Left ventricle myocardium inferior (tissue), 1 donor: ENCODE data around the gene PLRG1. TPM values are rescaled to one million over a fixed set of nuclear protein-coding genes. Genes with fewer than 3 reads are reported as not detected.
"Not testable (repeated sequence)": the region's sequence is repeated elsewhere in the genome, so short reads cannot be mapped to it uniquely, and the experiment has no call there.

Experiments used
- DNase-seq: peaks from one replicate; pipeline ENCODE4 v3.0.0-alpha.2; 2020
- H3K27ac ChIP-seq: fragments of 200-600 bp; replicated peaks from 2 replicates; pipeline ENCODE4 v1.8.0; 2021
- H3K27me3 ChIP-seq: fragments of 200-600 bp; 2 replicates; pipeline ENCODE4 v1.8.0; 2021; ENCODE audit warnings: low read depth
- H3K36me3 ChIP-seq: fragments of 200-600 bp; 2 replicates; pipeline ENCODE4 v1.8.0; 2021
- H3K4me1 ChIP-seq: fragments of 200-600 bp; 2 replicates; pipeline ENCODE4 v1.8.0; 2021
- H3K4me3 ChIP-seq: fragments of 200-600 bp; 2 replicates; pipeline ENCODE4 v1.8.0; 2021; ENCODE audit warnings: mild to moderate bottlenecking, moderate library complexity
- H3K9me3 ChIP-seq: fragments of 200-600 bp; replicated peaks from 2 replicates; pipeline ENCODE4 v1.8.0; 2021
- CTCF ChIP-seq: fragments of 200-600 bp; IDR thresholded peaks from 2 replicates; pipeline ENCODE4 v1.8.0; 2021; ENCODE audit warnings: antibody characterized with exemption, mild to moderate bottlenecking, borderline replicate concordance
- intact Hi-C: fragments of 100-400 bp; cut with micrococcal nuclease; formaldehyde crosslinking; loops from one replicate; pipeline ENCODE4 v1.11.0; 2022
- long read RNA-seq: library from polyadenylated mRNA; unstranded; transcript quantifications from one replicate; pipeline ENCODE4 v2.0.0, GENCODE V29; 2021
- total RNA-seq: library from RNA; stranded (reverse); fragmentation: NEBNext Ultra II Directional; extraction: Animal tissue kit (Norgen Biotek cat#: 25700); gene quantifications from one replicate; pipeline ENCODE4 v1.2.1, GENCODE V29; 2021
- donor health status: DM: no; HTN: yes; CAD: no; lungs with severe emphysema.

Gene PLRG1
- 37.8 TPM for total RNA-seq
- long read RNA-seq, transcript PLRG1-202 (15 exons, 3,351 nt) = major isoform, 31 of 38 reads
- long read RNA-seq, partial matches to known transcripts = 1 of 38 reads
- long read RNA-seq, other reads (novel, unspliced or antisense) = 5 of 38 reads

- H3K4me3 ChIP-seq = peak within 1 kb of the TSS; percentile 84
- intact Hi-C loops = loop anchor here (10.0 kb wide), 2 partner anchors 75 to 225 kb away; no protein-coding TSS in a partner anchor
- H3K36me3 ChIP-seq = peaks cover 28% of the 10 kb centered on the region
- no peaks in the 10 kb centered on the region for H3K27me3 ChIP-seq
- peak; percentile 64 for TF ChIP-seq CTCF
- H3K27ac ChIP-seq = peak within 1 kb of the TSS; percentile 83
- no peaks in the 10 kb centered on the region for H3K9me3 ChIP-seq
- H3K4me1 ChIP-seq = peaks cover 28% of the 10 kb centered on the region
- peak; percentile 97 for DNase-seq
Observed at GRCh38 chr4:154549894-154550790, at the start of gene PLRG1. Gene PLRG1 (minus strand): TSS chr4:154550400. CDS start chr4:154550308, 92 bp downstream.

GRCh38 chr4:154597798-154598774, 47.9 kb upstream of the PLRG1 start:
- no peaks in the 10 kb centered on the region for H3K9me3 ChIP-seq
- H3K27ac ChIP-seq = no peak overlapping the region
- H3K36me3 ChIP-seq = no peaks in the 10 kb centered on the region
- no peaks in the 10 kb centered on the region for H3K4me1 ChIP-seq
- DNase-seq = no peak
- intact Hi-C loops = no loop called here
- peaks cover 7% of the 10 kb centered on the region for H3K27me3 ChIP-seq
- TF ChIP-seq CTCF = no peak
- H3K4me3 ChIP-seq = no peak overlapping the region

- H3K27me3 ChIP-seq, H3K4me1 ChIP-seq, H3K4me3 ChIP-seq, intact Hi-C loops, DNase-seq, H3K27ac ChIP-seq, H3K9me3 ChIP-seq, H3K36me3 ChIP-seq: not testable (repeated sequence)
Observed at GRCh38 chr4:154597281-154597680, 47.1 kb upstream of the PLRG1 start.

GRCh38 chr4:154595807-154596206, 45.6 kb upstream of the PLRG1 start:
- no peak for DNase-seq
- Histone ChIP-seq H3K9me3 (no peaks in the 10 kb centered on the region), H3K36me3 (no peaks in the 10 kb centered on the region), H3K4me3 (no peak overlapping the region), H3K4me1 (no peaks in the 10 kb centered on the region), H3K27me3 (peaks cover under 1% of the 10 kb centered on the region), H3K27ac (no peak overlapping the region)
- no peak for TF ChIP-seq CTCF
- intact Hi-C loops = no loop called here

GRCh38 chr4:154594343-154594742, 44.1 kb upstream of the PLRG1 start:
- H3K4me1 ChIP-seq, H3K9me3 ChIP-seq, H3K27ac ChIP-seq, DNase-seq, H3K36me3 ChIP-seq, intact Hi-C loops, H3K4me3 ChIP-seq: not testable (repeated sequence)
- H3K27me3 ChIP-seq = peaks cover 15% of the 10 kb centered on the region

- TF ChIP-seq CTCF = no peak
- H3K4me3 ChIP-seq = no peak overlapping the region
- H3K36me3 ChIP-seq = no peaks in the 10 kb centered on the region
- DNase-seq = no peak
- H3K27ac ChIP-seq = no peak overlapping the region
- no peaks in the 10 kb centered on the region for H3K9me3 ChIP-seq
- peaks cover 19% of the 10 kb centered on the region for H3K27me3 ChIP-seq
- intact Hi-C loops = no loop called here
- H3K4me1 ChIP-seq = no peaks in the 10 kb centered on the region
Observed at GRCh38 chr4:154593868-154594267, 43.7 kb upstream of the PLRG1 start.
